Retinal pigment epithelial cell (primary cell): ENCODE measurements around the gene KLF7.

ENCODE experiments used
- DNase-seq: peaks from one replicate; pipeline ENCODE4 v3.0.0-alpha.2; 2010; ENCODE audit warnings: low read depth
- H3K4me3 ChIP-seq: 2 replicates; pipeline ENCODE4 v1.5.1; 2011; ENCODE audit warnings: mild to moderate bottlenecking, low read length, control low read depth, moderate library complexity
- CTCF ChIP-seq: conservative IDR thresholded peaks from 2 replicates; pipeline ENCODE4 v1.5.1; 2011; ENCODE audit warnings: low read depth, low read length, control low read depth, inconsistent platforms

KLF7 gene

DNA sequence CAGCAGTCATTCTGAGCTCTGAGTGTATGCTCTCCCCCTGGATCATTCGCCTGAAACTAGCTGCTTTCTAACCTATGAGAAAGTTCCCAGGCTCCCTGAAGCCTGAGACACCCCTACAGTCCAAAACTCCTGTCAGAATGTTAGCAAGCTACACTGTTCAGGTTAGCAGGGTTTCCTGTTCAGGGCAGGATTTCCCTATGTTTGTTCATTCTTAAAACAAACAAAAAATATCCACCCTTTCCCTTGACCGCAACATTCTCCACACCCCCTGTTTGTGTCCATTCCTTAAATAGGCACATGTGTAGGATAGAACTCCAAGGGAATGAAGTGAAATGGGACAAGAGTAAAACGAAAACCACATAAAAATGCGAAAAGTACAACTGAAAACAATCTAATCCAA is 83.1 kb downstream of the KLF7 start:
- no peak for DNase-seq
- no peak for TF ChIP-seq CTCF
- no peak overlapping the region for H3K4me3 ChIP-seq

DNA sequence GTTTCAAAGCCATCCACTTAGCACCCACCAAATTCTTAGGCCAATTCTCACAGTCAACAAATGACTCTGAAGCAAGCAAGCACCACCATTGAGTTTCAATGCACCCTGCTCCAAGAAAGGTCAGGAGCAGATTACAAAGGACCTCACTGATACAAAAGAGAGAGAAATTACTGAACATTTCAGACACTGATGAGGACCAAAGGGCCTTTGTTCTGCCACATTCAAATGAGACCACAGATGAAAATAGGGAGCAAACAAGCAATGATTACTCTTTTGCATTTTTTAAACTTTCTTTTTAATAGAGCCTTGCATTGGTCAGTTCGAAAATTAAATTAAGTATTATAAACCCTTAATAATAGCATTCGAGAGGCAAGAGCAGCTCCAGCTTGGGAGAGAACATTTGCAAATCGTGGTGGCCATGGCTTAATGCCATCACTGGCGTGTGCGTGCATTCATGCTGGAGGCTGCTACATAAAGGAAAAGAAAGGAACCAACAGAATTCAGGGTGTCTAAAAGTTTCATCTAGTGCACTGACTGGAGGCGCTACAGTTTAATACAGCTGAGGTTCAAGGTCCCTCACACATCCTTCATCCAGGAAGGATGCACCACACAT is 87.5 kb downstream of the KLF7 start:
- DNase-seq: no peak
- no peak overlapping the region for H3K4me3 ChIP-seq
- no peak for TF ChIP-seq CTCF

DNA sequence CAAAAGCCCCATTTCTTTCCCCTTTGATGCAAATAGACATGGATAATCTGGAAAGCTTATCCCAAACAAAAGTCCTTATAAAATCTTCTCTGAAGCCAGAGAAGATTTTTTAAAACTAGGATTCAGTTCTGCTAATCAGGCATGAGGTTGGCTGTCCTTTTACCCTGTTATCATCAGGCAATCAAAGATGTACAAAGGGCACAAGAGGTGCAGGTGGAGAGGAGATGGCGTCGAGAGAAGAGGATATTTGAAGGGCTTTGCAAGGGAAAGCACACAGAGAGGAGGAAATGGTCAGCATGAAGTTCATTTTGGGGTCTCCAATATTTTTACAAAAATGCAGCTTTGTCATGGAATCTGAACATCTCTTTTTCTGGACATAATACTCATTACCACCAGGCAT is 88.5 kb downstream of the KLF7 start:
- DNase-seq: no peak
- H3K4me3 ChIP-seq: no peak overlapping the region
- TF ChIP-seq CTCF: no peak

- TF ChIP-seq CTCF: no peak
- H3K4me3 ChIP-seq: no peak overlapping the region
- DNase-seq: no peak
Observed at GRCh38 chr2:207075456-207075855, 90.3 kb downstream of the KLF7 start.

DNA sequence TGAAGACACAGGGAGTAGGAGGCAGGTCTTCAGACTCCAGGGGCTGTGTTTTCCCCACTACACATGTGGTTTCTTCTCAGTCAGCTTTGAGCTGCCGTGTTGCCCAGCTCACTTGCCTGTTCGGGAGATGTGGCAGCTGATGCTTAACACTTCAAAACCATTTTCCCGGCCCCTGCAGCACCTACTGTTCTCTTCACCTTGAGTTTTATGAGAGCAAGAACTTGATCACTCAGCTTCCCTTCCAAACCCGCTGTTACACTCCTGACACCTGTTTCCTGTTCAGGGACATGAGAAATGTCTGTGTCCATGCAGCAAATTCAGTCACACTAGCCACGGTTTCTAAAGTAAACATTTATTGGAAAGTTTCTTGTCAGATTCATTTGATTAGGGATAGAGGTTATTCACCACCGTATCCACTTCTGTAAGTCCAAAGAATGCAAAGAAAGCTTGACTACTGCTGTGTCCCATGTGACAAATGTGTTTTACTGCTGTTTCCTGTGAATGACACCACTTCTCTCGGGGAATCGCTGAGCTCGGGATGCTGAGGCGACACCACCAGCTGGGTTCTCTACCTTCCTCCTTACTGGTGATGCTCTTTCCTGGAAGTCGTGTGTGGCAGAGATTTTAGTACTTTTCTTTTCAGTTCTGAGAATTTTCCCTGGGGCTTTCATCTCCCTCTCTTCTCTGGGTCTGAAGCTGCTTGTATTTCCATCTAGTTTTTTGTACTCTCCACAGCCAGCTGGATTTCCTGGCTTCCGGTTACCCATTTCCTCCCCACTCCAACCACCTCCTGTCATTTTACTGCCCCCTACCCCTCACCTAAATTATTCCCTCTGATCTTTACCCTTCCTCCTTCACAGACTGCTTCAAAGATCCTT is 91.7 kb downstream of the KLF7 start:
- H3K4me3 ChIP-seq: no peak overlapping the region
- DNase-seq: no peak
- no peak for TF ChIP-seq CTCF

DNA sequence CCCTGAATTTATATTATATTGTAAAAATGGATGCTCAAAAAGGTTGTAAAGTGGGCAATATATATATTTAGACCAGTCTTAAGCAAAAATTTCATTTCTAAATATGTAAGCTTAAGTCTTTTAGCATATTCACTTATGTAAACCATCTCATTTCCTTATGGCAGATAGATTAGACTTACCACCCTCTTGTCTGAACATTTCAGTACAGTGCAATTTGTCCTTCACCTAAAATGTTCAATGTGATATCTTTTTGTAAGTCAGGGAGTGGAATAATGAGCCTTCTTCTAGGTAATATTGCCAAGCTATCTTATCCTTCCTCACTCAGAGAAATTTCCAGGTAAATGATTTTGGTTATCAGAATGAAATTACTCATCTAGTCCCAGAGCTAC is 92.3 kb downstream of the KLF7 start:
- H3K4me3 ChIP-seq: no peak overlapping the region
- TF ChIP-seq CTCF: no peak
- no peak for DNase-seq

GRCh38 chr2:207072571-207072970 is 93.2 kb downstream of the KLF7 start:
- TF ChIP-seq CTCF: no peak
- H3K4me3 ChIP-seq: no peak overlapping the region

More at GRCh38 chr2:207072571-207072970, 93.2 kb downstream of the KLF7 start:
- no peak for DNase-seq
